ENCODE measurements around the gene GNB1. TPM values are rescaled to one million over a fixed set of nuclear protein-coding genes. Genes with fewer than 3 reads are reported as not detected.
A peak's percentile ranks its signal among the peaks of the same experiment; 100 is the strongest.
"Not testable (repeated sequence)": the region's sequence is repeated elsewhere in the genome, so short reads cannot be mapped to it uniquely, and the experiment has no call there.

The GNB1 gene
- total and polyA plus RNA-seq, 3 experiments from 2014 or later: 114 to 470 (median 436) TPM

DNA sequence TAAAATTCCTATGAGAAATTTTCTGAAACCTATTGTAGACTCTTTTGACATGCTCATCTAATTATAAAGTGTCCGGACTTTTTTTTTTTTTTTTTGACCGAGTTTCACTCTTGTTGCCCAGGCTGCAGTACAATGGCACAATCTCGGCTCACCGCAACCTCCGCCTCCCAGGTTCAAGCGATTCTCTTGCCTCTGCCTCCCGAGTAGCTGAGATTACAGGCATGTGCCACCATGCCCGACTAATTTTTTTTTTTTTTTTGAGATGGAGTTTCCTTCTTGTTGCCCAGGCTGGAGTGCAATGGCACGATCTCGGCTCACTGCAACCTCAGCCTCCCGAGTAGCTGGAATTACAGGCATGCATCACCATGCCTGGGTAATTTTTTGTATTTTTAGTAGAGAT, 7.0 kb downstream of the GNB1 start:
- H3K36me3 ChIP-seq (ENCODE audit: insufficient read depth, low read length); H3K4me3 ChIP-seq (ENCODE audit: low read length); H3K27me3 ChIP-seq (ENCODE audit: insufficient read depth, low read length, poor library complexity, severe bottlenecking); H3K9me3 ChIP-seq (ENCODE audit: low read length); H3K27ac ChIP-seq (ENCODE audit: low read depth, low read length); H3K27me3 Mint-ChIP-seq; H3K9me3 Mint-ChIP-seq: not testable (repeated sequence)
- Mint-ChIP-seq H3K27ac (peak overlapping the region in 5 of 8 donors; percentile 37 to 90 (median 64)), H3K36me3 (peaks cover 0 to 31% (median under 1%) of the 10 kb centered on the region in 3 donors), H3K4me1 (peaks cover 67 to 88% (median 83%) of the 10 kb centered on the region in 3 donors), H3K4me3 (peak overlapping the region in 6 of 7 donors; percentile 33 to 66 (median 52))
- H3K4me1 ChIP-seq (ENCODE audit: insufficient read depth, low read length): peaks cover 89% of the 10 kb centered on the region
- ChIA-PET POLR2A (interaction anchor here (1.0 kb wide), 1 partner anchor 25 kb away, joined by 3 read pairs; no protein-coding TSS in a partner anchor), CTCF (interaction anchor here (1.1 to 1.4 kb wide), 2 partner anchors 22 to 25 kb away, joined by 3 to 6 read pairs; no protein-coding TSS in a partner anchor)
- peak in 1 of 5 donors; percentile 30 for DNase-seq

DNA sequence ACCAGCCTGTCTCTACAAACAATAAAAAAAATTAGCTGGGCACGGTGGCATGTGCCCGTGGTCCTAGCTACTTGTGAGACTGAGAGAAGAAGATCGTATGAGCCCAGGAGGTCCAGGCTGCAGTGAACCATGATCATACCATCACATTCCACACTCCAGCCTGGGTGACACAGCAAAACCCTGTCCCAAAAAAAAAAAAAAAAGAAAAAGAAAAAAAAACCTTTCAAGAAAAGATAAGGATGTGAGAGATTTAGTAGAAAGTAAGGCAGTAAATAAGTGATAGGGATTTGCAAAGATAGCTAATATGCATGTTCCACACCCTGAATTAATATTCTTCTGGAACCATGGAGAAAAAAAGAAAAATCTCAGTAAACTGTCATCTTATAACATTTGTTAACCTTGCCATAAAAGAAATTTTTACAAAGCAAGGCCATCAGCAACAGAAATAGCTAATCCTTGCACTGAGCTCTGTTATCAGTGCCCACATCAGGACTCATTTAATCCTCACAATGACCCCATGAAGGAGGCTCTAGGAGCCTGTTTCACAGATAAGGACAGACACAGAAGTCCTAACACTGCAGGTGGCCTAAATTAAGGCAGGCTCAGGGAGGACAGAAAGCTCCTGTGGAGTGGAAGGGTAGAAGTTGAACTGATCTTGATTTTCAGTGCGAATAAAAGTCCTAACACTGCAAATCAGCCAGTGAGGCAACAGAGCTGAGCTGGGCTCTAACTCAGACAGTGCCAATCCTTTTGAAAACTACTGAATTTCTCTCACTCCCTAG, 7.6 kb downstream of the GNB1 start:
- Mint-ChIP-seq H3K27me3 (peaks cover 0 to 2% of the 10 kb centered on the region in 2 donors), H3K4me1 (peaks cover 67 to 88% (median 83%) of the 10 kb centered on the region in 3 donors), H3K4me3 (peak overlapping the region; percentile 3 to 66 (median 51)), H3K36me3 (peaks cover 0 to 36% (median 6%) of the 10 kb centered on the region in 3 donors), H3K9me3 (no peaks in the 10 kb centered on the region), H3K27ac (peak overlapping the region in 7 of 8 donors; percentile 29 to 90 (median 64))
- peaks cover 89% of the 10 kb centered on the region for H3K4me1 ChIP-seq (ENCODE audit: insufficient read depth, low read length)
- no peak overlapping the region for H3K4me3 ChIP-seq (ENCODE audit: low read length)
- no peak overlapping the region for H3K27ac ChIP-seq (ENCODE audit: low read depth, low read length)
- POLR2A ChIA-PET: interaction anchor here (0.7 to 1.0 kb wide), 2 partner anchors 26 to 182 kb away, joined by 3 to 7 read pairs; no protein-coding TSS in a partner anchor
- H3K27me3 ChIP-seq (ENCODE audit: insufficient read depth, low read length, poor library complexity, severe bottlenecking): no peaks in the 10 kb centered on the region
- CTCF ChIA-PET: interaction anchor here (1.1 to 1.4 kb wide), 2 partner anchors 23 to 25 kb away, joined by 3 to 6 read pairs; no protein-coding TSS in a partner anchor
- H3K36me3 ChIP-seq (ENCODE audit: insufficient read depth, low read length): no peaks in the 10 kb centered on the region
- no peaks in the 10 kb centered on the region for H3K9me3 ChIP-seq (ENCODE audit: low read length)
- DNase-seq: peak in 1 of 5 donors; percentile 6

DNA sequence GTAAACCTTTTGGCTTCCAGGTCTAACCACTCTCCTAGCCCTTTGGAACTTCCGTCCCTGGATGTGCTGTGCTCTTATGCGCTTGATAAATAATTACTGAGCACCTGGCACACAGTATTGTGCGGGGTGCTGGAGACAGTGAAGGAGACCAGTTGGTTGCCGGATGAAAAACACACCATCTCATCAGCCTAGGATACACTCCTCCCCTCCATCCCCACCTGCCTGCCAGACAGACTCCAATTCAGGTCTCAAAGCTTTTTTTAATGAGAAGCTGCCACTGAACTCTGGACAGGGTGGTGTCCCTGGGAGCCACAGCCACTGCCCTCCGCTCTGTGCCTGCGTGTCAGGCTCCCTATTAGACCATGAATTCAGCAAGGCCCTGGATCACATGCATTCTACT, 9.2 kb downstream of the GNB1 start:
- CTCF ChIA-PET: interaction anchor here (0.8 to 1.1 kb wide), 2 partner anchors 16 to 23 kb away, joined by 3 read pairs; no protein-coding TSS in a partner anchor
- Mint-ChIP-seq H3K4me1 (peaks cover 62 to 83% (median 77%) of the 10 kb centered on the region in 3 donors), H3K36me3 (peaks cover 0 to 37% (median 6%) of the 10 kb centered on the region in 3 donors), H3K4me3 (peak overlapping the region in 5 of 7 donors; percentile 39 to 75 (median 65)), H3K27me3 (peaks cover 0 to 4% of the 10 kb centered on the region in 2 donors), H3K9me3 (no peaks in the 10 kb centered on the region), H3K27ac (peak overlapping the region in 6 of 8 donors; percentile 50 to 82 (median 70))
- no peaks in the 10 kb centered on the region for H3K9me3 ChIP-seq (ENCODE audit: low read length)
- no peak overlapping the region for H3K4me3 ChIP-seq (ENCODE audit: low read length)
- POLR2A ChIA-PET: no interaction called here
- no peak overlapping the region for H3K27ac ChIP-seq (ENCODE audit: low read depth, low read length)
- H3K36me3 ChIP-seq (ENCODE audit: insufficient read depth, low read length): no peaks in the 10 kb centered on the region
- no peaks in the 10 kb centered on the region for H3K27me3 ChIP-seq (ENCODE audit: insufficient read depth, low read length, poor library complexity, severe bottlenecking)
- DNase-seq: peak in 1 of 5 donors; percentile 21
- H3K4me1 ChIP-seq (ENCODE audit: insufficient read depth, low read length): peaks cover 84% of the 10 kb centered on the region

DNA sequence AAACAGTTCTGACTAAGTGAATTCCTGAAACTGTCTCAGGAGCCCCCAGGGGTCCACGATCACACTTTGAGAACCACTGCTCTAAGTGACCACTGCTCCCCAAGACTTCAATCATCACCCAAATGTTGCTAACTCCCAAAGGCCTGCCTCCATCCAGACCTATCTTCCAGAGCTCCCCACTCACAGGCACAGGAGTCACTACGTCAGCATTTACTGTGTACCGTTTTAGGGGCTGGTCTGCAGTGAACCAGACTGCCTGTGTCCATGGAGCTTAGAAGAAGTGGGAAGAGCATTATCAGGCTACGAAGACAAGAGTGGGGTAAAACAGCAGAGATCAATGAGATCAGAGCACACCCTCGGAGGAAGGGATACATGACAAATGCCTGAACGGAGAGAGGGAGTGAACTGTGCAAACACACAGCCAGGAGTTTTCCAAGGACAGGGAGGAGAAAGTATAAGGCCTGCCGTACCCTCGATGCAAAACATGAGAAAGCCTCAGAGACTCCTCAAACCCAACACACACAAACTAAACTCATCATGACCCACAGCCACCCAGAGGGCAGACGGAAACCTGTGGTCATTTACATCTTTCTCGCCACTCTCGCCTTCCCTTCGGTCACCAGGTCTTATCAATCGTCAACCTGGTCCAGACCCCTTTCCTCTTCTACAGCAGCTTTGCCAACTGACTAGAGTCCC, 10.1 kb downstream of the GNB1 start:
- Histone ChIP-seq H3K4me1 (ENCODE audit: insufficient read depth, low read length) (peaks cover 85% of the 10 kb centered on the region), H3K4me3 (ENCODE audit: low read length) (no peak overlapping the region), H3K36me3 (ENCODE audit: insufficient read depth, low read length) (peaks cover 8% of the 10 kb centered on the region), H3K9me3 (ENCODE audit: low read length) (no peaks in the 10 kb centered on the region), H3K27me3 (ENCODE audit: insufficient read depth, low read length, poor library complexity, severe bottlenecking) (no peaks in the 10 kb centered on the region), H3K27ac (ENCODE audit: low read depth, low read length) (no peak overlapping the region)
- H3K27me3 Mint-ChIP-seq: peaks cover 0 to 2% of the 10 kb centered on the region in 2 donors
- ChIA-PET POLR2A (no interaction called here), CTCF (interaction anchor here (0.8 to 1.1 kb wide), 2 partner anchors 17 to 24 kb away, joined by 3 read pairs; no protein-coding TSS in a partner anchor)
- H3K4me1 Mint-ChIP-seq: peaks cover 66 to 84% (median 78%) of the 10 kb centered on the region in 3 donors
- H3K9me3 Mint-ChIP-seq: no peaks in the 10 kb centered on the region
- peak overlapping the region; percentile 19 to 75 (median 69) for H3K4me3 Mint-ChIP-seq
- peak in 1 of 5 donors; percentile 15 for DNase-seq
- H3K36me3 Mint-ChIP-seq: peaks cover 0 to 43% (median 12%) of the 10 kb centered on the region in 3 donors
- H3K27ac Mint-ChIP-seq: peak overlapping the region; percentile 49 to 93 (median 76)

DNA sequence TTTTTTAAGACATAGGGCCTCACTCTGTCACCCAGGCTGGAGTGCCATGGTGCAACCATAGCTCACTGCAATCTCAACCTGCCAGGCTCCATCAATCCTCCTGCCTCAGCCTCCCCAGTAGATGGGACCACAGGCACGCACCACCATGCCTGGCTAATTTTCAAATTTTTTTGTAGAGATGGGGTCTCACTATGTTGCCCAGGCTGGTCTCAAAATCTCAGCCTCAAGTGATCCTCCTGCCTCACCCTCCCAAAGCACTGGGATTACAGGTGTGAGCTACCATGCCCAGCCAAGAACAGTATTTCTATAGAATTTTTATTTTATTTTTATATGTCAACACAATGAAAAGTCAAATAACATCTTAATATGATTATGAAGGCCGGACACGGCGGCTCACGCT, 10.9 kb downstream of the GNB1 start:
- ChIA-PET CTCF (no interaction called here), POLR2A (interaction anchor here (0.6 kb wide), 1 partner anchor 271 kb away, joined by 8 read pairs; no protein-coding TSS in a partner anchor)
- Mint-ChIP-seq H3K27me3 (peaks cover 0 to 2% of the 10 kb centered on the region in 2 donors), H3K9me3 (no peaks in the 10 kb centered on the region), H3K4me3 (peak overlapping the region in 3 of 7 donors; percentile 34 to 71 (median 44)), H3K27ac (peak overlapping the region in 3 of 8 donors; percentile 50 to 71 (median 58)), H3K4me1 (peaks cover 71 to 91% (median 84%) of the 10 kb centered on the region in 3 donors), H3K36me3 (peaks cover 0 to 51% (median 12%) of the 10 kb centered on the region in 3 donors)
- Histone ChIP-seq H3K27ac (ENCODE audit: low read depth, low read length) (no peak overlapping the region), H3K36me3 (ENCODE audit: insufficient read depth, low read length) (peaks cover 8% of the 10 kb centered on the region), H3K9me3 (ENCODE audit: low read length) (no peaks in the 10 kb centered on the region), H3K27me3 (ENCODE audit: insufficient read depth, low read length, poor library complexity, severe bottlenecking) (no peaks in the 10 kb centered on the region), H3K4me1 (ENCODE audit: insufficient read depth, low read length) (peaks cover 86% of the 10 kb centered on the region), H3K4me3 (ENCODE audit: low read length) (no peak overlapping the region)
- no peak for DNase-seq

DNA sequence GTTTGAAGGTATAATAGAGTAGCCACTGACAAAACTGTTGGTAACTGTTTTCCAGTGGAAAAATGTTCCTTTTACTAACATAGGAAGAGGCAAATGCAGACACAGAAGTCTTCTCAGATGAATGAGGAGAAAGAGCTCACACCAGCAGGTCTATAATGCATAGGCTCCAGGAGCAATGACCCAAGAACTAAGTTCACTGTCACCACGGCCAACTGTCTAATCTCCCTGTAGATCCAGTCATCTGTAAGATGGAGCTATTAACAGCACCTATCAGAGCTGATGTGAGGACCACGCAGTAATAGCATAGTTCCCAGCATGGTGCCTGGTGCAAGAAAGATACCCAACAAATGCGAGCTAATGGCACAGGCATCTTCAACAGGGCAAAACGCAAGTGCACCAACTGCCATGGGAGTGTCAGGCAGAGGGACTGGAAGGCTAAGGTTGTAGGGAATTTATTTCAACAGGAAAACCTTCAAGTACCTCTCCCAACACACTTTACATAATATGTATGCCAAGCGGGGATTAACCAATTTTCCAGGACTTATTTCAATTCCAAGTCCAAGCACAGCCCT, 12.9 kb downstream of the GNB1 start:
- peaks cover 0 to 56% (median 12%) of the 10 kb centered on the region in 3 donors for H3K36me3 Mint-ChIP-seq
- POLR2A ChIA-PET: no interaction called here
- no peaks in the 10 kb centered on the region for H3K27me3 ChIP-seq (ENCODE audit: insufficient read depth, low read length, poor library complexity, severe bottlenecking)
- peaks cover 8% of the 10 kb centered on the region for H3K36me3 ChIP-seq (ENCODE audit: insufficient read depth, low read length)
- peak overlapping the region; percentile 0 to 56 (median 6) for H3K4me3 Mint-ChIP-seq
- H3K27ac Mint-ChIP-seq: peak overlapping the region; percentile 18 to 94 (median 66)
- peaks cover 0 to 2% of the 10 kb centered on the region in 2 donors for H3K27me3 Mint-ChIP-seq
- H3K27ac ChIP-seq (ENCODE audit: low read depth, low read length): no peak overlapping the region
- H3K4me1 Mint-ChIP-seq: peaks cover 70 to 88% (median 81%) of the 10 kb centered on the region in 3 donors
- DNase-seq: no peak
- peaks cover 85% of the 10 kb centered on the region for H3K4me1 ChIP-seq (ENCODE audit: insufficient read depth, low read length)
- no peak overlapping the region for H3K4me3 ChIP-seq (ENCODE audit: low read length)
- no peaks in the 10 kb centered on the region for H3K9me3 ChIP-seq (ENCODE audit: low read length)
- H3K9me3 Mint-ChIP-seq: no peaks in the 10 kb centered on the region
- CTCF ChIA-PET: no interaction called here

DNA sequence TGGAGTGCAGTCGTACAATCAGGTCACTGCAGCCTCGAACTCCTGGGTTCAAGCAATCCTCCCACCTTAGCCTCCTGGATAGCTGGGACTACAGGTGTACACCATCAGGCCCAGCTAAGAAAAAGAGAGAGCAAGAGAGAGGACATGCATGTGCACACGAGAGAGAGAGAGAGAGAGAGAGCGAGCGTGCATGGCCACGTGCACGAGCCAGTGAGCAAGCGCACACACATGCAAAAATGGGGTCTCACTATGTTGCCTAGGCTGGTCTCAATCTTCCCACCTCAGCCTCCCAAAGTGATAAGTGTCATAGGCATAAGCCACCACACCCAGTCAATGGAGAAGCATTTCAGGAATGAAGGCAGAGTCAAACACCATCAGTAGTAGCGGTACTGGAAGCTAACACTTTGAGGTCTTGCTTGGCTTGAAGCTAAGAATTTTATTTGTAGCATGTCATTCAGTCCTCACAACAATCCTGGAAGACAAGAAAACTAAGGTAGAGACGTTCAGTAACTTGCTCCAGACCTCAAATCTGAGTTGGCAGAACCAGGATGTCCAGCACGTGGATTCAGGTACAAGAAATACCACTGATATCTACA, 14.5 kb downstream of the GNB1 start:
- Mint-ChIP-seq H3K27ac (peak overlapping the region; percentile 71 to 90 (median 82)), H3K27me3 (peaks cover 0 to 3% of the 10 kb centered on the region in 2 donors), H3K36me3 (peaks cover 0 to 66% (median 14%) of the 10 kb centered on the region in 3 donors), H3K4me3 (peak overlapping the region in 5 of 7 donors; percentile 42 to 76 (median 49)), H3K4me1 (peaks cover 74 to 88% (median 81%) of the 10 kb centered on the region in 3 donors), H3K9me3 (no peaks in the 10 kb centered on the region)
- H3K27me3 ChIP-seq (ENCODE audit: insufficient read depth, low read length, poor library complexity, severe bottlenecking): no peaks in the 10 kb centered on the region
- peaks cover 8% of the 10 kb centered on the region for H3K36me3 ChIP-seq (ENCODE audit: insufficient read depth, low read length)
- DNase-seq: no peak
- no peak overlapping the region for H3K4me3 ChIP-seq (ENCODE audit: low read length)
- H3K4me1 ChIP-seq (ENCODE audit: insufficient read depth, low read length): peaks cover 86% of the 10 kb centered on the region
- POLR2A ChIA-PET: no interaction called here
- H3K27ac ChIP-seq (ENCODE audit: low read depth, low read length): no peak overlapping the region
- H3K9me3 ChIP-seq (ENCODE audit: low read length): no peaks in the 10 kb centered on the region
- CTCF ChIA-PET: interaction anchor here (1.0 kb wide), 1 partner anchor 9 kb away, joined by 3 read pairs; no protein-coding TSS in a partner anchor

All from CD8-positive, alpha-beta memory T cell (primary cell).